ENCODE measurements around the gene LRRC7.
"Not testable (repeated sequence)": the region's sequence is repeated elsewhere in the genome, so short reads cannot be mapped to it uniquely, and the experiment has no call there.

Gene LRRC7

DNA sequence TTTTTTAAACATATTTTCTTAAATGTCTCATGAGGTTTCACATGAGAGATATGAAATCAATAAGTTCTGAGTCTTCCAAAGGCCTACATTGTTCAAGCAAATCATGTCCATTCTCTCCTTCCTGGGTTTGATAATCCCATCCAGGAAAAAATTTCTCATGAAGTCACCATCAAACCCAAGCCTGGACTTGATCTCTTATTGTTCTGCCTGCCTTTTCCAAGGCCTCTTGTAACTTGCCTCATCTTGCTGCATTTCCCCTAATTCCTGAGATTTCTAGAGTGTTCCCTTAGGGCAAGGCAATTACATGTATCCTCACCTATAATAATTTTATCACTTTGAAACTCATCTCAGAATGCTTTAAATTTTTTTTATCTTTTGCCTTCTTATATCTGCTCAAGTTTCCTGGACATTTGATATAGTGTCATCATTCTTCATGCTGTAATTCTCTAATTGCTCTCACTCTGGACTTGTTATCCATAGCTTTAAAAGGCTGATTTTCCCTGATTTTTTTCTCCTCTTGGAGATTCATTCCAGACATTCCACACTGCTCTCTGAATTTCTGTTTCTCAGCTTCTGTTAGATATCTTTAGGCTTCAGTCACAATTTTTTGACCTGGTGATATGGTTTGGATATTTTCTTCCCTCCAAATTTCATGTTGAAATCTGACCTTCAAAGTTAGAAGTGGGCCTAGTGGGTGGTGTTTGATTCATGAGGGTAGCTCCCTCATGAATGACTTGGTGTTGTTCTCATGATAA, 126.4 kb downstream of the LRRC7 start:
- no peaks in the 10 kb centered on the region for H3K4me1 Mint-ChIP-seq
- H3K36me3 Mint-ChIP-seq = no peaks in the 10 kb centered on the region
- ATAC-seq (replicated peaks) (no peak), DNase-seq (no peak)
- no peaks in the 10 kb centered on the region for H3K27me3 Mint-ChIP-seq
- H3K4me3 Mint-ChIP-seq = no peak overlapping the region
- no peak overlapping the region for H3K27ac Mint-ChIP-seq
- peaks cover 0 to 6% of the 10 kb centered on the region in 2 donors for H3K9me3 Mint-ChIP-seq

DNA sequence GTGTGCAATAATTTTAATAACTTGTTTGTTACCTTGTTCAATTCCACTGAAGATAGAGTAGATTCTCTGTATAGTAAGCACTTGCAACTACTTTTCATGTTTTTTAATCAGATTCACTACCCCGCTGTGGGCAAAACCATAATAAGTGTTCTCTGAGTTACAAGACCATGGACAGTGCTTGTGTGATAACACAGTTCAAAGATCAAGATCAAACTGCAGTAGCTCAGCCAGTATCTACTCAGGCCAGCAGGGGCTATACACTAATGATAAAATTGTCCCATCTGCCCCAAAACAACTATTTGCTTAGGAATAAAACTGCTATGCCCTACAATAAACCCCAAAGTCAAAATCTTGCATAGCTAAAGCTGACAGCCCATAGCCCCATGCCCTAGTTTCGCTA, 129.6 kb downstream of the LRRC7 start:
- Mint-ChIP-seq H3K4me3 (no peak overlapping the region), H3K27me3 (no peaks in the 10 kb centered on the region), H3K4me1 (no peaks in the 10 kb centered on the region), H3K27ac (no peak overlapping the region), H3K9me3 (peaks cover 0 to 6% of the 10 kb centered on the region in 2 donors), H3K36me3 (no peaks in the 10 kb centered on the region)
- ATAC-seq (replicated peaks) (no peak), DNase-seq (no peak)

DNA sequence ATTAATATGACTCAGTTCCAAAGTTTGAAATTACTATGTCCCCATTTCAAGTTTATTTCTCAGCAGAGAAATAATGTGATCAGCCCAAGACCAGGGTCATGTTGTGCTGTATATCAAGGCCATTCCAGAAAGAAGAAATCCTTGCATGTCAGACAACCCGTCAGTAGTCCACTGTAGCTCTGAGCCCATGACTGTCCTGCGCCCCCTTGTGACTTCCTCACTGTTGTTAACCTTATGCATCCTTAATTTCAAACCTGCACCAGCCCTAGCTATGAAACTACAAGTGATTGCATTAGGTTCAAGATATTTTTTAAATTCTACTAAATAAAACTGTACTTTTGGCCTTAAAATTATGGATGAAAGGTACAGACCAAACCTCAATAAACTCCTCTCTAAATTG, 133.0 kb downstream of the LRRC7 start:
- DNase-seq (no peak), ATAC-seq (replicated peaks) (no peak)
- no peak overlapping the region for H3K27ac Mint-ChIP-seq
- no peaks in the 10 kb centered on the region for H3K4me1 Mint-ChIP-seq
- H3K4me3 Mint-ChIP-seq = no peak overlapping the region
- H3K27me3 Mint-ChIP-seq = no peaks in the 10 kb centered on the region
- H3K9me3 Mint-ChIP-seq = peaks cover 0 to 2% of the 10 kb centered on the region in 2 donors
- H3K36me3 Mint-ChIP-seq = no peaks in the 10 kb centered on the region

GRCh38 chr1:69702085-69702484, 134.4 kb downstream of the LRRC7 start:
- no peak for ATAC-seq (replicated peaks)

DNA sequence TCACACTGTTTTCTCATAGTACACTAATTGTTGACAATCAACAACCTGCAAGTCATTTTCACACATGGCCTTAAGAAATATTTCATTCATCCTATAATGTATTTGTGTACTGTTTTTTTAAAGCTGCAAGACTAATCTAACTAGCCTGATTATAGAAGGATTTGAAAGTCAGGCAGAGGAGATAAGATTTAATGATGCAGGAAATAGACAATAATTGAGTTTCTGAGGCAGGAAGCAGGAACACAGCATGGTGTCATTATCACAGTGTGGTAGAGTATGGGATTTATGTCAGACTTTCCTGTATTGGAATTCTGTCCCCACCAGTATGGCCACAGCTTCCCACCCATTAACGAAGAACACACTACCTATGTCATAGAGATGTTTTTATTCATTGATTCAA, 138.8 kb downstream of the LRRC7 start:
- DNase-seq (no peak), ATAC-seq (replicated peaks) (no peak)
- H3K4me3 Mint-ChIP-seq = no peak overlapping the region
- no peak overlapping the region for H3K27ac Mint-ChIP-seq
- no peaks in the 10 kb centered on the region for H3K4me1 Mint-ChIP-seq
- no peaks in the 10 kb centered on the region for H3K36me3 Mint-ChIP-seq
- H3K9me3 Mint-ChIP-seq = no peaks in the 10 kb centered on the region
- H3K27me3 Mint-ChIP-seq = no peaks in the 10 kb centered on the region

More at GRCh38 chr1:69702085-69702484, 134.4 kb downstream of the LRRC7 start:
- H3K4me1 Mint-ChIP-seq = no peaks in the 10 kb centered on the region
- no peaks in the 10 kb centered on the region for H3K36me3 Mint-ChIP-seq
- H3K27me3 Mint-ChIP-seq = no peaks in the 10 kb centered on the region
- H3K27ac Mint-ChIP-seq = no peak overlapping the region
- H3K4me3 Mint-ChIP-seq = no peak overlapping the region
- peaks cover 0 to 2% of the 10 kb centered on the region in 2 donors for H3K9me3 Mint-ChIP-seq
- DNase-seq = no peak

- no peak overlapping the region for H3K27ac Mint-ChIP-seq
- no peaks in the 10 kb centered on the region for H3K4me1 Mint-ChIP-seq
- no peak for ATAC-seq (replicated peaks)
- H3K9me3 Mint-ChIP-seq = no peaks in the 10 kb centered on the region
- H3K36me3 Mint-ChIP-seq = no peaks in the 10 kb centered on the region
- no peak overlapping the region for H3K4me3 Mint-ChIP-seq
- DNase-seq = no peak
- no peaks in the 10 kb centered on the region for H3K27me3 Mint-ChIP-seq
Observed at GRCh38 chr1:69707103-69707502, 139.4 kb downstream of the LRRC7 start.

- Mint-ChIP-seq H3K4me1 (no peaks in the 10 kb centered on the region), H3K4me3 (no peak overlapping the region), H3K27me3 (no peaks in the 10 kb centered on the region), H3K27ac (no peak overlapping the region), H3K9me3 (no peaks in the 10 kb centered on the region), H3K36me3 (no peaks in the 10 kb centered on the region)
- DNase-seq = no peak
- ATAC-seq (replicated peaks) = no peak
Observed at GRCh38 chr1:69710484-69711189, 142.9 kb downstream of the LRRC7 start.

- Mint-ChIP-seq H3K9me3 (no peaks in the 10 kb centered on the region), H3K36me3 (no peaks in the 10 kb centered on the region), H3K27me3 (no peaks in the 10 kb centered on the region), H3K4me1 (no peaks in the 10 kb centered on the region), H3K4me3 (no peak overlapping the region), H3K27ac (no peak overlapping the region)
- ATAC-seq (replicated peaks) (no peak), DNase-seq (no peak)
Observed at GRCh38 chr1:69711190-69711930, 143.6 kb downstream of the LRRC7 start.

- H3K9me3 Mint-ChIP-seq; H3K27me3 Mint-ChIP-seq; H3K27ac Mint-ChIP-seq; H3K4me1 Mint-ChIP-seq; H3K4me3 Mint-ChIP-seq; H3K36me3 Mint-ChIP-seq; ATAC-seq (replicated peaks); DNase-seq: not testable (repeated sequence)
Observed at GRCh38 chr1:69717834-69718233, 150.1 kb downstream of the LRRC7 start.

DNA sequence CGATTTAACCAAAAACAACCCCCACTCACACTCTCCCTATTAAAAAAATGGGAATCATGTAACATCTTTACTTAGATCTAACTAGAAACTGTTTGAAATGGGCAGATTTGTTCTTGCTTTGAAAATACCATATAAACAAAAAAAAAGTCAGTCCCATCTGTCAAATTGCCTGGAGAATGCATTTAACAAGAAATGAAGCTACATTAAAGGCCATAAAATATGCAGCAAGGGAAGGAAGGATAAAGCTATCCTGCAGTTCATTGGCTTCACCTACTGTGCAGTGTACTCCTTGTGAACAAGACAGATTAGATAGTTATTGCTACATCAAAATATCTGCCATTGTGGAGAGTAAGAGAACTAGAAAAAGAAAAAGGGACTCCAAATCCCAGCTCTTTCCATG, 160.5 kb downstream of the LRRC7 start:
- no peaks in the 10 kb centered on the region for H3K27me3 Mint-ChIP-seq
- no peak overlapping the region for H3K27ac Mint-ChIP-seq

GRCh38 chr1:69733061-69733460, 165.3 kb downstream of the LRRC7 start:
- no peak for ATAC-seq (replicated peaks)
- Mint-ChIP-seq H3K36me3 (no peaks in the 10 kb centered on the region), H3K27me3 (no peaks in the 10 kb centered on the region), H3K4me1 (no peaks in the 10 kb centered on the region), H3K9me3 (peaks cover 6 to 7% of the 10 kb centered on the region in 2 donors), H3K27ac (no peak overlapping the region), H3K4me3 (no peak overlapping the region)
- DNase-seq = no peak

More for the DNA sequence above, 160.5 kb downstream of the LRRC7 start:
- Mint-ChIP-seq H3K4me1 (no peaks in the 10 kb centered on the region), H3K36me3 (no peaks in the 10 kb centered on the region), H3K9me3 (peaks cover 9 to 11% of the 10 kb centered on the region in 2 donors), H3K4me3 (no peak overlapping the region)
- DNase-seq = no peak
- no peak for ATAC-seq (replicated peaks)

GRCh38 chr1:69737527-69738185, 169.9 kb downstream of the LRRC7 start:
- no peak for DNase-seq
- Mint-ChIP-seq H3K4me3 (no peak overlapping the region), H3K36me3 (no peaks in the 10 kb centered on the region), H3K27me3 (no peaks in the 10 kb centered on the region), H3K4me1 (no peaks in the 10 kb centered on the region), H3K27ac (no peak overlapping the region), H3K9me3 (no peaks in the 10 kb centered on the region)
- ATAC-seq (replicated peaks) = peak; percentile 51 to 63

DNA sequence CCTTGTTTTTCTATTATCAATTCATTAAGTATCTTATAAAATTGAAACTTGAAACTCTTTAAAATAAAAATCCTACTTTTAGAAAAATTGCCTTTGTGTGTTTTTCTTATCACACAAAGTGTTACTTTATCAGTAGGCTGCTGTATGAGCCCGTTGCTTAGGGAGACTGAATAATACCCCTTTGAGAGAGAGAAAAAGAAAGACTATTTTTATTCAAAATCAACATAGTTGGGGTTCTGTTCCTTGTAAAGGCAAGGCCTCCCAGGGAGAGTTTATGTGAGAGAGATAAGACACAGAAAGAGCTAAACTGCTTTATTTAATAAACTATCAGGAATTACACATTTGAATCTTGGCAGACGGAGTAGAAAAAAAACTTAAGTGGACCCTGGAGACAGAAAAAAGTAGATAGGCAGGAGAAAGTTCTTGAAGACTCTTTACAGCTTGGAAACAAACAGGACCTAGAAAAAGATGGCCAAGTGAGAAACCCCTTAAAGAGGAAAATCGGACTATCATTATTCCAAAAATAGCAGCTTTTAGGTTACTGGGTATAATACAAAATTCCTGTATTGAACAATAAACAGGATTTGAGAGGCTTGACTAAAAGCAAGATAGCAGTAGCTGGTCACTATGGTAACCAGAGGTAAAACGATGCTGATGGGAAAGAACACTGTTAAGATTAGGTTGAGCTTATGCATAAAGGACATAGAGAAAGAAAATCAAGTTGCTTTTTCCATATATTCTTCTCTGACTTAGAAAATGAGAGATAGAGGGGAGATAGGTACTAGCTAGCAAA, 170.9 kb downstream of the LRRC7 start:
- H3K27ac Mint-ChIP-seq = no peak overlapping the region
- H3K4me1 Mint-ChIP-seq = no peaks in the 10 kb centered on the region
- no peaks in the 10 kb centered on the region for H3K36me3 Mint-ChIP-seq
- no peaks in the 10 kb centered on the region for H3K9me3 Mint-ChIP-seq
- no peak for DNase-seq
- H3K4me3 Mint-ChIP-seq = no peak overlapping the region
- no peak for ATAC-seq (replicated peaks)
- H3K27me3 Mint-ChIP-seq = no peaks in the 10 kb centered on the region

DNA sequence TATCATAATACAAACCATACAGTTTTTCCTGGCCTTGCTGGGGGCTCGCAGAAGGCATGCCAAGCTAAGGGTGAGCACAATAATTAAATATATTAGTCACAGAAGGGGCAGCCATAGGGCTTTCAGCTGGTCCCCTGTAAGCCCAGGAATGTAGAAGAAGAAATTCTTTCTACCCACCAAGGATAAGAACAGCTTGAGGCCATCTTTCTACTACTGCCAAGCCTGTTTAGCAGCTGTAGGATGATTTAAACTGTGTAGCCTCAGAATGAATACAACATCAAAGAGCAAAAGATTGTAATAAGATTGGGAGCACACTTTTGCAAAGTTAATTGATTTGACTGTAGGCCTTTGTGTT, 171.5 kb downstream of the LRRC7 start:
- DNase-seq (no peak), ATAC-seq (replicated peaks) (no peak)
- Mint-ChIP-seq H3K4me3 (no peak overlapping the region), H3K27me3 (no peaks in the 10 kb centered on the region), H3K4me1 (no peaks in the 10 kb centered on the region), H3K36me3 (no peaks in the 10 kb centered on the region), H3K27ac (no peak overlapping the region), H3K9me3 (no peaks in the 10 kb centered on the region)
